Body of pancreas (tissue), 4 donors: ENCODE measurements around the gene SEC14L1.

Experiments used
- POLR2A ChIP-seq, 3 donors: fragments of 450-650 bp; IDR thresholded peaks; one replicate each; pipeline ENCODE4 v1.6.1; 2016; ENCODE audit warnings: antibody characterized with exemption in 3 of 3, mild to moderate bottlenecking in 2 of 3
- TF ChIP-seq, protein P1 (sequence below), 7 experiments: fragments of 450-650 bp in 4 of 7; fragments of 200-600 bp in 3 of 7; sonication (generic) in 3 of 7; IDR thresholded peaks; one replicate each; pipeline ENCODE4 v1.5.1; 2016 to 2019; ENCODE audit warnings: antibody characterized with exemption in 7 of 7

DNA sequence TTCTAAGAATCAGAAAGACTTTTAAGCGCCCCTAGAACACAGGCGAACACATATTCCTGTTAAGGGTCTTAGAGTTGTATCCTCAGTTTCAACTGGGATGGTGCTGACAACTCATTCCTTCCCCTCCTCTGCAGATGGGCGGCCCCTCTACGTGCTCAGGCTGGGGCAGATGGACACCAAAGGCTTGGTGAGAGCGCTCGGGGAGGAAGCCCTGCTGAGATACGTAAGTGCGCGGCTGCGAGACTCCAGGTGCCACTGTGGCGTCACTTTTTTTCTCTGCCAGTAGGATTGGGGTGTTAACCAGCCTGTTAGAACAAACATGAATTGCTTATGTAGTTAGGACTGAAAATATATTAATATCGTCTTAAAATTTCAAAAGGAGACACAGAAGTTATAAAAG is 62.7 kb downstream of the SEC14L1 start:
- TF ChIP-seq POLR2A (IDR thresholded peaks at IDR 0.05): no peak
- TF ChIP-seq, protein P1, sequence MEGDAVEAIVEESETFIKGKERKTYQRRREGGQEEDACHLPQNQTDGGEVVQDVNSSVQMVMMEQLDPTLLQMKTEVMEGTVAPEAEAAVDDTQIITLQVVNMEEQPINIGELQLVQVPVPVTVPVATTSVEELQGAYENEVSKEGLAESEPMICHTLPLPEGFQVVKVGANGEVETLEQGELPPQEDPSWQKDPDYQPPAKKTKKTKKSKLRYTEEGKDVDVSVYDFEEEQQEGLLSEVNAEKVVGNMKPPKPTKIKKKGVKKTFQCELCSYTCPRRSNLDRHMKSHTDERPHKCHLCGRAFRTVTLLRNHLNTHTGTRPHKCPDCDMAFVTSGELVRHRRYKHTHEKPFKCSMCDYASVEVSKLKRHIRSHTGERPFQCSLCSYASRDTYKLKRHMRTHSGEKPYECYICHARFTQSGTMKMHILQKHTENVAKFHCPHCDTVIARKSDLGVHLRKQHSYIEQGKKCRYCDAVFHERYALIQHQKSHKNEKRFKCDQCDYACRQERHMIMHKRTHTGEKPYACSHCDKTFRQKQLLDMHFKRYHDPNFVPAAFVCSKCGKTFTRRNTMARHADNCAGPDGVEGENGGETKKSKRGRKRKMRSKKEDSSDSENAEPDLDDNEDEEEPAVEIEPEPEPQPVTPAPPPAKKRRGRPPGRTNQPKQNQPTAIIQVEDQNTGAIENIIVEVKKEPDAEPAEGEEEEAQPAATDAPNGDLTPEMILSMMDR (IDR thresholded peaks at IDR 0.05): no peak
